ENCODE results near the gene PLAGL1.

DNA sequence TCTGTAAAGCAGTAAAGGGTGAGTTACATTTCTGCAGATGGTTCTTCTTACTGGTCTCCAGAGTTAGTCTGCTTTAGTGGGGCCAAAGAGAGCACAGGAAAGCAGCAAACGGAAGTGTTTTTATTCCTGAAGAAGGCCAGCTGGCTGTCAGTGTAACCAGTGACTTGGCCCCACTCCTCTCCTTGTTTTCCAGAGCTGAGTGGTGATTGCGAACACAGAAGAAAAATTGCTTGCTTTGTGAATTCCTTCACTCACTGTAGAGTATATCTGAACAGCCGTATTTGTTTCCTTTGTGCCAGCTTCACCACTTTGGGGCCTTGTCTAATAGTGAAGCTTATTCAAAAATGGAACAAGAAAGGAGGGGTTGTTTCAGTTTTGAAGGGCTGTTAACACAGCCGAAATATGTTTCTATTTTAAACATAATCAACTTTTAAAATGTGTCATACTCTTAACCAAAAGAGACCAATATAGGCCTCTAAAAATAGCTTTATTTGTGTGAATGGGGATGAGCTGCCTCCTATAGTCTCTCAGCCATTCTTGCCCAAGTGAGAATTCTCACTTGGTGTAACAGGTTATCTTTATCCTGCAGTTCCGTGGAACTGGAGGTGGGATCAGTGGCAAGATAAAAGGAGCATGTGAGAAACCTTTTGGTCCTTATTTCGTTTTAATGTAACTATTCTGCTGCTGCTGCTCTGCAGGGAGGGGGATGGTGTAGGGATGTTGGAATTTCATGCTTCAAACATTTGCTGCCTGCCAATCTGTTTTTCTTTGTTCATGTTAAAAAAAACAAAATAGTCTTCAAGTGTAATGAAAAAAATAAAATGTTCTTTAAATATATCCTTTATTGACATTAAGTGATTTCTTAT, 105.9 kb downstream of the PLAGL1 start:
- TF ChIP-seq, protein P1, sequence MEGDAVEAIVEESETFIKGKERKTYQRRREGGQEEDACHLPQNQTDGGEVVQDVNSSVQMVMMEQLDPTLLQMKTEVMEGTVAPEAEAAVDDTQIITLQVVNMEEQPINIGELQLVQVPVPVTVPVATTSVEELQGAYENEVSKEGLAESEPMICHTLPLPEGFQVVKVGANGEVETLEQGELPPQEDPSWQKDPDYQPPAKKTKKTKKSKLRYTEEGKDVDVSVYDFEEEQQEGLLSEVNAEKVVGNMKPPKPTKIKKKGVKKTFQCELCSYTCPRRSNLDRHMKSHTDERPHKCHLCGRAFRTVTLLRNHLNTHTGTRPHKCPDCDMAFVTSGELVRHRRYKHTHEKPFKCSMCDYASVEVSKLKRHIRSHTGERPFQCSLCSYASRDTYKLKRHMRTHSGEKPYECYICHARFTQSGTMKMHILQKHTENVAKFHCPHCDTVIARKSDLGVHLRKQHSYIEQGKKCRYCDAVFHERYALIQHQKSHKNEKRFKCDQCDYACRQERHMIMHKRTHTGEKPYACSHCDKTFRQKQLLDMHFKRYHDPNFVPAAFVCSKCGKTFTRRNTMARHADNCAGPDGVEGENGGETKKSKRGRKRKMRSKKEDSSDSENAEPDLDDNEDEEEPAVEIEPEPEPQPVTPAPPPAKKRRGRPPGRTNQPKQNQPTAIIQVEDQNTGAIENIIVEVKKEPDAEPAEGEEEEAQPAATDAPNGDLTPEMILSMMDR (IDR thresholded peaks at IDR 0.05): no peak
- TF ChIP-seq POLR2A (IDR thresholded peaks at IDR 0.05; ENCODE audit: low read depth) (no peak), POLR2AphosphoS5 (IDR thresholded peaks at IDR 0.05) (peak; percentile 26 to 40), EP300 (IDR thresholded peaks at IDR 0.05) (no peak)

All from esophagus muscularis mucosa (tissue), 4 donors.